Measurements from ENCODE around the gene STH. TPM values are rescaled to one million over a fixed set of nuclear protein-coding genes. Genes with fewer than 3 reads are reported as not detected.

Gene STH
- total and polyA plus RNA-seq, 3 donors from 2014 or later = 1.3 TPM; not detected in 2

- TF ChIP-seq, protein P1, sequence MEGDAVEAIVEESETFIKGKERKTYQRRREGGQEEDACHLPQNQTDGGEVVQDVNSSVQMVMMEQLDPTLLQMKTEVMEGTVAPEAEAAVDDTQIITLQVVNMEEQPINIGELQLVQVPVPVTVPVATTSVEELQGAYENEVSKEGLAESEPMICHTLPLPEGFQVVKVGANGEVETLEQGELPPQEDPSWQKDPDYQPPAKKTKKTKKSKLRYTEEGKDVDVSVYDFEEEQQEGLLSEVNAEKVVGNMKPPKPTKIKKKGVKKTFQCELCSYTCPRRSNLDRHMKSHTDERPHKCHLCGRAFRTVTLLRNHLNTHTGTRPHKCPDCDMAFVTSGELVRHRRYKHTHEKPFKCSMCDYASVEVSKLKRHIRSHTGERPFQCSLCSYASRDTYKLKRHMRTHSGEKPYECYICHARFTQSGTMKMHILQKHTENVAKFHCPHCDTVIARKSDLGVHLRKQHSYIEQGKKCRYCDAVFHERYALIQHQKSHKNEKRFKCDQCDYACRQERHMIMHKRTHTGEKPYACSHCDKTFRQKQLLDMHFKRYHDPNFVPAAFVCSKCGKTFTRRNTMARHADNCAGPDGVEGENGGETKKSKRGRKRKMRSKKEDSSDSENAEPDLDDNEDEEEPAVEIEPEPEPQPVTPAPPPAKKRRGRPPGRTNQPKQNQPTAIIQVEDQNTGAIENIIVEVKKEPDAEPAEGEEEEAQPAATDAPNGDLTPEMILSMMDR (IDR thresholded peaks at IDR 0.05) = no peak
- no peak for TF ChIP-seq POLR2A (IDR thresholded peaks at IDR 0.05)
- Histone ChIP-seq H3K9me3 (no peaks in the 10 kb centered on the region), H3K36me3 (ENCODE audit: low read depth, missing control alignments) (no peaks in the 10 kb centered on the region), H3K27me3 (no peaks in the 10 kb centered on the region), H3K27ac (no peak overlapping the region), H3K4me1 (no peaks in the 10 kb centered on the region), H3K4me3 (no peak overlapping the region)
- 96 to 100% methylated on average over 3 of the region's 3 CpGs for WGBS, 2 donors
- intact Hi-C loops (cut with DNase I; ENCODE audit: low total_unique reads) = no loop called here
- no peak for DNase-seq
These were observed 28.4 kb upstream of the STH start for GRCh38 chr17:45970659-45971058.

DNA sequence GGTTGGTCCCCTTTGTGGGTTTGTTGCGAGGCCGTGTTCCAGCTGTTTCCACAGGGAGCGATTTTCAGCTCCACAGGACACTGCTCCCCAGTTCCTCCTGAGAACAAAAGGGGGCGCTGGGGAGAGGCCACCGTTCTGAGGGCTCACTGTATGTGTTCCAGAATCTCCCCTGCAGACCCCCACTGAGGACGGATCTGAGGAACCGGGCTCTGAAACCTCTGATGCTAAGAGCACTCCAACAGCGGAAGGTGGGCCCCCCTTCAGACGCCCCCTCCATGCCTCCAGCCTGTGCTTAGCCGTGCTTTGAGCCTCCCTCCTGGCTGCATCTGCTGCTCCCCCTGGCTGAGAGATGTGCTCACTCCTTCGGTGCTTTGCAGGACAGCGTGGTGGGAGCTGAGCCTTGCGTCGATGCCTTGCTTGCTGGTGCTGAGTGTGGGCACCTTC, 27.3 kb upstream of the STH start:
- Histone ChIP-seq H3K27ac (no peak overlapping the region), H3K4me3 (no peak overlapping the region), H3K4me1 (no peaks in the 10 kb centered on the region), H3K36me3 (ENCODE audit: low read depth, missing control alignments) (no peaks in the 10 kb centered on the region), H3K27me3 (no peaks in the 10 kb centered on the region), H3K9me3 (no peaks in the 10 kb centered on the region)
- 47 to 66% methylated on average over 9 to 14 of the region's 14 CpGs for WGBS, 2 donors
- DNase-seq = no peak
- intact Hi-C loops (cut with DNase I; ENCODE audit: low total_unique reads) = no loop called here
- TF ChIP-seq, protein P1 (IDR thresholded peaks at IDR 0.05) = no peak
- no peak for TF ChIP-seq POLR2A (IDR thresholded peaks at IDR 0.05)

- H3K9me3 ChIP-seq = no peaks in the 10 kb centered on the region
- no peaks in the 10 kb centered on the region for H3K4me1 ChIP-seq
- no peak overlapping the region for H3K27ac ChIP-seq
- H3K4me3 ChIP-seq = no peak overlapping the region
- no peak for DNase-seq
- TF ChIP-seq, protein P1 (IDR thresholded peaks at IDR 0.05) = no peak
- no peak for TF ChIP-seq POLR2A (IDR thresholded peaks at IDR 0.05)
- intact Hi-C loops (cut with DNase I; ENCODE audit: low total_unique reads) = no loop called here
- H3K27me3 ChIP-seq = no peaks in the 10 kb centered on the region
- 89 to 91% methylated on average over 3 of the region's 3 CpGs for WGBS, 2 donors
- no peaks in the 10 kb centered on the region for H3K36me3 ChIP-seq (ENCODE audit: low read depth, missing control alignments)
These were observed 26.5 kb upstream of the STH start for GRCh38 chr17:45972531-45972930.

- intact Hi-C loops (cut with DNase I; ENCODE audit: low total_unique reads) = no loop called here
- no peak overlapping the region for H3K4me3 ChIP-seq
- no peaks in the 10 kb centered on the region for H3K27me3 ChIP-seq
- no peak overlapping the region for H3K27ac ChIP-seq
- TF ChIP-seq, protein P1 (IDR thresholded peaks at IDR 0.05) = no peak
- TF ChIP-seq POLR2A (IDR thresholded peaks at IDR 0.05) = no peak
- H3K4me1 ChIP-seq = no peaks in the 10 kb centered on the region
- DNase-seq = no peak
- WGBS, 2 donors = 62 to 75% methylated on average over 10 to 12 of the region's 12 CpGs
- H3K9me3 ChIP-seq = no peaks in the 10 kb centered on the region
- no peaks in the 10 kb centered on the region for H3K36me3 ChIP-seq (ENCODE audit: low read depth, missing control alignments)
These were observed 25.8 kb upstream of the STH start for GRCh38 chr17:45973099-45973780.

All from testis (tissue), 3 donors.